OCI-LY1 (cell line): ENCODE measurements around the gene CAPN12.
"Not testable (repeated sequence)": the region's sequence is repeated elsewhere in the genome, so short reads cannot be mapped to it uniquely, and the experiment has no call there.

Experiments used
- EZH2 ChIP-seq: fragments of 200-600 bp; sonication (generic), shearing (Covaris generic); IDR thresholded peaks from 2 replicates; pipeline ENCODE4 v1.8.0; 2017; ENCODE audit warnings: borderline replicate concordance, mixed run types, mild to moderate bottlenecking, antibody characterized with exemption, low read length, moderate library complexity, mixed read lengths
- TF ChIP-seq, protein P1 (sequence below): fragments of 200-600 bp; sonication (generic), shearing (Covaris generic); IDR thresholded peaks from 2 replicates; pipeline ENCODE4 v1.5.1; 2017; ENCODE audit warnings: mild to moderate bottlenecking, antibody characterized with exemption, low read length, moderate library complexity, mixed read lengths

GRCh38 chr19:38761884-38762389 lies 17.7 kb upstream of the CAPN12 start:
- TF ChIP-seq EZH2: not testable (repeated sequence)
- TF ChIP-seq, protein P1, sequence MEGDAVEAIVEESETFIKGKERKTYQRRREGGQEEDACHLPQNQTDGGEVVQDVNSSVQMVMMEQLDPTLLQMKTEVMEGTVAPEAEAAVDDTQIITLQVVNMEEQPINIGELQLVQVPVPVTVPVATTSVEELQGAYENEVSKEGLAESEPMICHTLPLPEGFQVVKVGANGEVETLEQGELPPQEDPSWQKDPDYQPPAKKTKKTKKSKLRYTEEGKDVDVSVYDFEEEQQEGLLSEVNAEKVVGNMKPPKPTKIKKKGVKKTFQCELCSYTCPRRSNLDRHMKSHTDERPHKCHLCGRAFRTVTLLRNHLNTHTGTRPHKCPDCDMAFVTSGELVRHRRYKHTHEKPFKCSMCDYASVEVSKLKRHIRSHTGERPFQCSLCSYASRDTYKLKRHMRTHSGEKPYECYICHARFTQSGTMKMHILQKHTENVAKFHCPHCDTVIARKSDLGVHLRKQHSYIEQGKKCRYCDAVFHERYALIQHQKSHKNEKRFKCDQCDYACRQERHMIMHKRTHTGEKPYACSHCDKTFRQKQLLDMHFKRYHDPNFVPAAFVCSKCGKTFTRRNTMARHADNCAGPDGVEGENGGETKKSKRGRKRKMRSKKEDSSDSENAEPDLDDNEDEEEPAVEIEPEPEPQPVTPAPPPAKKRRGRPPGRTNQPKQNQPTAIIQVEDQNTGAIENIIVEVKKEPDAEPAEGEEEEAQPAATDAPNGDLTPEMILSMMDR: not testable (repeated sequence)
